ENCODE data around the gene SVEP1.

The SVEP1 gene

DNA sequence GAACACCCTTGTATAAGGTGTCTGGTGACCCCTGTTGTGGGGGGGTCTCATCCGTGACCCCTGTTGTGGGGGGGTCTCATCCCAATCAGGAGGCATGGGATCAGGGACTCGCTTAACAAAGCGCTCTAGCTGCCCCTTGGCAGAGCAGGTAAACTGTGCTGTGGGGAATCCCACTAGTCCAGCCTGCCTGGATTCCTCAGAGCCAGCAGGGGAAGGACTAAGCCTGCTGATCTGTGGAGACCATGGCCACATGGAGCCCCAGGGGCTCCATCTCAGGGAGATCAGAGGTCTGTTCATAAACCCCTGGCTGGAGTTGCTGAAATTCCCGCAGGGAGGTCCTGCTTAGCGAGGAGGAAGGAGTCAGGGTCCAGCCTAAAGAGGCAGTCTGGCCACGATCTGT is 196.1 kb downstream of the SVEP1 start:
- no peak for ATAC-seq
- TF ChIP-seq ZNF8 (CRISPR knock-in tag; IDR thresholded peaks at IDR 0.05) (no peak), ARNTL (CRISPR knock-in tag; IDR thresholded peaks at IDR 0.05; ENCODE audit: borderline replicate concordance, low read depth) (no peak), CREB5 (CRISPR knock-in tag; IDR thresholded peaks at IDR 0.05; ENCODE audit: low read depth) (no peak), ESRRG (CRISPR knock-in tag; IDR thresholded peaks at IDR 0.05) (no peak)
- TF ChIP-seq, protein P1, sequence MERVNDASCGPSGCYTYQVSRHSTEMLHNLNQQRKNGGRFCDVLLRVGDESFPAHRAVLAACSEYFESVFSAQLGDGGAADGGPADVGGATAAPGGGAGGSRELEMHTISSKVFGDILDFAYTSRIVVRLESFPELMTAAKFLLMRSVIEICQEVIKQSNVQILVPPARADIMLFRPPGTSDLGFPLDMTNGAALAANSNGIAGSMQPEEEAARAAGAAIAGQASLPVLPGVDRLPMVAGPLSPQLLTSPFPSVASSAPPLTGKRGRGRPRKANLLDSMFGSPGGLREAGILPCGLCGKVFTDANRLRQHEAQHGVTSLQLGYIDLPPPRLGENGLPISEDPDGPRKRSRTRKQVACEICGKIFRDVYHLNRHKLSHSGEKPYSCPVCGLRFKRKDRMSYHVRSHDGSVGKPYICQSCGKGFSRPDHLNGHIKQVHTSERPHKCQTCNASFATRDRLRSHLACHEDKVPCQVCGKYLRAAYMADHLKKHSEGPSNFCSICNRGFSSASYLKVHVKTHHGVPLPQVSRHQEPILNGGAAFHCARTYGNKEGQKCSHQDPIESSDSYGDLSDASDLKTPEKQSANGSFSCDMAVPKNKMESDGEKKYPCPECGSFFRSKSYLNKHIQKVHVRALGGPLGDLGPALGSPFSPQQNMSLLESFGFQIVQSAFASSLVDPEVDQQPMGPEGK (CRISPR knock-in tag; IDR thresholded peaks at IDR 0.05; ENCODE audit: borderline replicate concordance) = no peak
- TF ChIP-seq, protein P2, sequence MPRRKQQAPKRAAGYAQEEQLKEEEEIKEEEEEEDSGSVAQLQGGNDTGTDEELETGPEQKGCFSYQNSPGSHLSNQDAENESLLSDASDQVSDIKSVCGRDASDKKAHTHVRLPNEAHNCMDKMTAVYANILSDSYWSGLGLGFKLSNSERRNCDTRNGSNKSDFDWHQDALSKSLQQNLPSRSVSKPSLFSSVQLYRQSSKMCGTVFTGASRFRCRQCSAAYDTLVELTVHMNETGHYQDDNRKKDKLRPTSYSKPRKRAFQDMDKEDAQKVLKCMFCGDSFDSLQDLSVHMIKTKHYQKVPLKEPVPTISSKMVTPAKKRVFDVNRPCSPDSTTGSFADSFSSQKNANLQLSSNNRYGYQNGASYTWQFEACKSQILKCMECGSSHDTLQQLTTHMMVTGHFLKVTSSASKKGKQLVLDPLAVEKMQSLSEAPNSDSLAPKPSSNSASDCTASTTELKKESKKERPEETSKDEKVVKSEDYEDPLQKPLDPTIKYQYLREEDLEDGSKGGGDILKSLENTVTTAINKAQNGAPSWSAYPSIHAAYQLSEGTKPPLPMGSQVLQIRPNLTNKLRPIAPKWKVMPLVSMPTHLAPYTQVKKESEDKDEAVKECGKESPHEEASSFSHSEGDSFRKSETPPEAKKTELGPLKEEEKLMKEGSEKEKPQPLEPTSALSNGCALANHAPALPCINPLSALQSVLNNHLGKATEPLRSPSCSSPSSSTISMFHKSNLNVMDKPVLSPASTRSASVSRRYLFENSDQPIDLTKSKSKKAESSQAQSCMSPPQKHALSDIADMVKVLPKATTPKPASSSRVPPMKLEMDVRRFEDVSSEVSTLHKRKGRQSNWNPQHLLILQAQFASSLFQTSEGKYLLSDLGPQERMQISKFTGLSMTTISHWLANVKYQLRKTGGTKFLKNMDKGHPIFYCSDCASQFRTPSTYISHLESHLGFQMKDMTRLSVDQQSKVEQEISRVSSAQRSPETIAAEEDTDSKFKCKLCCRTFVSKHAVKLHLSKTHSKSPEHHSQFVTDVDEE (CRISPR knock-in tag; IDR thresholded peaks at IDR 0.05) = no peak

GRCh38 chr9:110382731-110383130 is 196.8 kb downstream of the SVEP1 start:
- no peak for ATAC-seq
- no peak for TF ChIP-seq ARNTL (CRISPR knock-in tag; IDR thresholded peaks at IDR 0.05; ENCODE audit: borderline replicate concordance, low read depth)
- no peak for TF ChIP-seq ZC3H10 (CRISPR knock-in tag; IDR thresholded peaks at IDR 0.05)
- no peak for TF ChIP-seq ZNF8 (CRISPR knock-in tag; IDR thresholded peaks at IDR 0.05)
- TF ChIP-seq ISL1 (CRISPR knock-in tag; IDR thresholded peaks at IDR 0.05) = no peak
- no peak for TF ChIP-seq CREB5 (CRISPR knock-in tag; IDR thresholded peaks at IDR 0.05; ENCODE audit: low read depth)
- TF ChIP-seq ZNF565 (CRISPR knock-in tag; conservative IDR thresholded peaks at IDR 0.05; ENCODE audit: low read depth) = no peak
- TF ChIP-seq ESRRG (CRISPR knock-in tag; IDR thresholded peaks at IDR 0.05) = no peak
- no peak for TF ChIP-seq POU6F1 (CRISPR knock-in tag; IDR thresholded peaks at IDR 0.05; ENCODE audit: borderline replicate concordance, low read depth)
- TF ChIP-seq SNAI2 (CRISPR knock-in tag; IDR thresholded peaks at IDR 0.05) = no peak
- TF ChIP-seq, protein P3, sequence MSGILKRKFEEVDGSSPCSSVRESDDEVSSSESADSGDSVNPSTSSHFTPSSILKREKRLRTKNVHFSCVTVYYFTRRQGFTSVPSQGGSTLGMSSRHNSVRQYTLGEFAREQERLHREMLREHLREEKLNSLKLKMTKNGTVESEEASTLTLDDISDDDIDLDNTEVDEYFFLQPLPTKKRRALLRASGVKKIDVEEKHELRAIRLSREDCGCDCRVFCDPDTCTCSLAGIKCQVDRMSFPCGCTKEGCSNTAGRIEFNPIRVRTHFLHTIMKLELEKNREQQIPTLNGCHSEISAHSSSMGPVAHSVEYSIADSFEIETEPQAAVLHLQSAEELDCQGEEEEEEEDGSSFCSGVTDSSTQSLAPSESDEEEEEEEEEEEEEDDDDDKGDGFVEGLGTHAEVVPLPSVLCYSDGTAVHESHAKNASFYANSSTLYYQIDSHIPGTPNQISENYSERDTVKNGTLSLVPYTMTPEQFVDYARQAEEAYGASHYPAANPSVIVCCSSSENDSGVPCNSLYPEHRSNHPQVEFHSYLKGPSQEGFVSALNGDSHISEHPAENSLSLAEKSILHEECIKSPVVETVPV (CRISPR knock-in tag; IDR thresholded peaks at IDR 0.05) = no peak
- TF ChIP-seq OSR1 (CRISPR knock-in tag; IDR thresholded peaks at IDR 0.05) = no peak

- no peak for ATAC-seq
- TF ChIP-seq ZC3H10 (CRISPR knock-in tag; IDR thresholded peaks at IDR 0.05) (no peak), OSR1 (CRISPR knock-in tag; IDR thresholded peaks at IDR 0.05) (no peak), GLIS3 (CRISPR knock-in tag; IDR thresholded peaks at IDR 0.05) (no peak), ISL1 (CRISPR knock-in tag; IDR thresholded peaks at IDR 0.05) (no peak), ZNF8 (CRISPR knock-in tag; IDR thresholded peaks at IDR 0.05) (no peak), ZFP30 (CRISPR knock-in tag; IDR thresholded peaks at IDR 0.05) (no peak)
- TF ChIP-seq, protein P3 (CRISPR knock-in tag; IDR thresholded peaks at IDR 0.05) = no peak
- TF ChIP-seq, protein P1 (CRISPR knock-in tag; IDR thresholded peaks at IDR 0.05; ENCODE audit: borderline replicate concordance) = no peak
Observed at GRCh38 chr9:110371411-110372007, 208.0 kb downstream of the SVEP1 start.

Data from SK-N-SH treated with all-trans-retinoic acid at 6 μM for 48 hours (cell line).